Astrocyte (in vitro differentiated cells and primary cell): Measurements from ENCODE around the gene CADM4. TPM values are rescaled to one million over a fixed set of nuclear protein-coding genes. Genes with fewer than 3 reads are reported as not detected.
A peak's percentile ranks its signal among the peaks of the same experiment; 100 is the strongest.

Experiments
- DNase-seq: peaks from one replicate; pipeline ENCODE4 v3.0.0-alpha.2; 2010; ENCODE audit warnings: low read depth
- FAIRE-seq: peaks from 2 replicates; lab custom pipeline; 2011; peaks lifted over from hg19 to GRCh38; lab: Jason Lieb, UNC
- H2AFZ ChIP-seq: 2 replicates; pipeline ENCODE4 v1.6.0; 2012; ENCODE audit warnings: low read depth, low read length, inconsistent platforms
- H3K27ac ChIP-seq: 2 replicates; pipeline ENCODE4 v1.5.1; 2011; ENCODE audit warnings: low read depth, low read length, inconsistent platforms
- H3K27me3 ChIP-seq: 2 replicates; pipeline ENCODE4 v1.6.0; 2011; ENCODE audit warnings: low read length, inconsistent platforms; ENCODE audit not compliant: insufficient read depth
- H3K36me3 ChIP-seq: 2 replicates; pipeline ENCODE4 v1.5.1; 2011; ENCODE audit warnings: low read length, inconsistent platforms; ENCODE audit not compliant: insufficient read depth
- H3K4me1 ChIP-seq: 2 replicates; pipeline ENCODE4 v1.5.1; 2011; ENCODE audit warnings: low read length, inconsistent platforms; ENCODE audit not compliant: insufficient read depth
- H3K4me2 ChIP-seq: 2 replicates; pipeline ENCODE4 v1.6.0; 2012; ENCODE audit warnings: low read length, inconsistent platforms
- H3K4me3 ChIP-seq: 2 replicates; pipeline ENCODE4 v1.5.1; 2011; ENCODE audit warnings: low read depth, mild to moderate bottlenecking, low read length, inconsistent platforms; ENCODE audit not compliant: insufficient read depth
- H3K79me2 ChIP-seq: 2 replicates; pipeline ENCODE4 v1.6.0; 2012; ENCODE audit warnings: mild to moderate bottlenecking, low read length, inconsistent platforms; ENCODE audit not compliant: insufficient read depth
- H3K9ac ChIP-seq: 2 replicates; pipeline ENCODE4 v1.6.0; 2012; ENCODE audit warnings: mild to moderate bottlenecking, low read length, inconsistent platforms
- H3K9me3 ChIP-seq: 2 replicates; pipeline ENCODE4 v1.5.1; 2012; ENCODE audit warnings: low read depth, mild to moderate bottlenecking, low read length, inconsistent platforms; ENCODE audit not compliant: insufficient read depth
- H4K20me1 ChIP-seq: 2 replicates; pipeline ENCODE4 v1.6.0; 2012; ENCODE audit warnings: low read length, inconsistent platforms; ENCODE audit not compliant: insufficient read depth
- H3K27ac Mint-ChIP-seq: one replicate; pipeline ENCODE4 v1.8.0; 2021; ENCODE audit warnings: mild to moderate bottlenecking, mixed read lengths; ENCODE audit not compliant: unreplicated experiment
- H3K27me3 Mint-ChIP-seq: one replicate; pipeline ENCODE4 v1.8.0; 2021; ENCODE audit warnings: low read depth, mixed read lengths; ENCODE audit not compliant: unreplicated experiment
- H3K36me3 Mint-ChIP-seq: one replicate; pipeline ENCODE4 v1.8.0; 2021; ENCODE audit warnings: low read depth, mixed read lengths; ENCODE audit not compliant: unreplicated experiment
- H3K4me1 Mint-ChIP-seq: one replicate; pipeline ENCODE4 v1.8.0; 2021; ENCODE audit warnings: low read depth, mixed read lengths; ENCODE audit not compliant: unreplicated experiment
- H3K4me3 Mint-ChIP-seq: one replicate; pipeline ENCODE4 v1.8.0; 2021; ENCODE audit warnings: mild to moderate bottlenecking, moderate library complexity, mixed read lengths; ENCODE audit not compliant: unreplicated experiment
- H3K9me3 Mint-ChIP-seq: one replicate; pipeline ENCODE4 v1.8.0; 2021; ENCODE audit warnings: mild to moderate bottlenecking, mixed read lengths; ENCODE audit not compliant: unreplicated experiment
- CTCF ChIP-seq: IDR thresholded peaks from 2 replicates; pipeline ENCODE4 v1.5.1; 2011; ENCODE audit warnings: low read depth, mild to moderate bottlenecking, inconsistent platforms, low read length, moderate library complexity; ENCODE audit not compliant: insufficient read depth
- EZH2 ChIP-seq: IDR thresholded peaks from 2 replicates; pipeline ENCODE4 v1.6.1; 2012; ENCODE audit warnings: mild to moderate bottlenecking, low read length, inconsistent platforms; ENCODE audit not compliant: insufficient read depth
- total RNA-seq: library from RNA; stranded (reverse); gene quantifications from 2 replicates; pipeline ENCODE4 v1.2.1, GENCODE V29; 2021

CADM4 gene
- total RNA-seq, 1 donor from 2014 or later: 52.1 TPM

DNA sequence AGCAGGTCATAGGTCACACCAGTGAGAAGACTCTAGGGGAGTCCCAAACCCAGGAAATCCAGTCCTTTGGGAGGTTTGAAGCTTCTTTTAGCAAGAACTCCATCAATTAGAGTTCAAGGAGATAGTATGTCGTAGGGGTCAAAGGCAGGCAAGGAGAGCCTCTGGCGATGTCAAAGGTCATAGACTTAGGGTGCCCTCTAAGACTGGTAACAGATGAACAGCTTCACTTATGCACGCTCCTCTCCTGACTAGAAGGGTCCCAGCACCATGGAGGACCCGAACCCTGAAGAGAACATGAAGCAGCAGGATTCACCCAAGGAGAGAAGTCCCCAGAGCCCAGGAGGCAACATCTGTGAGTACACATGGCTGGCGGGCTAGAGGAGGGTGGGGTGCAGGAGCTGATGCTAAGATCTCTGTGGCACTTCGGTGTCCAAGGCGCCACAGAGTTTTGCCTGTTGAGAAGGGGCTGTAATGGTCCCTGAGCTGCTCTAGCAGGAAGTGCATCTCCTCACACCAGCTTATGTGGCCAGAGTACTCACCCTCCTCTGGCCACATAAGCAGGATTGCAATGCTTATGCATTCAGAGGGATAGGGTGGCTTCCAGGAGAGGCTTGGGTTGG lies 42.7 kb downstream of the CADM4 start:
- Histone ChIP-seq H3K4me3 (peak overlapping the region; percentile 85), H3K27ac (peak overlapping the region; percentile 99), H3K79me2 (peaks cover 70% of the 10 kb centered on the region), H2AFZ (peak overlapping the region; percentile 94), H3K9me3 (no peaks in the 10 kb centered on the region), H3K9ac (peak overlapping the region; percentile 97), H3K36me3 (peaks cover 3% of the 10 kb centered on the region), H3K4me1 (peaks cover 28% of the 10 kb centered on the region), H3K27me3 (no peaks in the 10 kb centered on the region), H4K20me1 (peaks cover 19% of the 10 kb centered on the region), H3K4me2 (peak overlapping the region; percentile 94)
- no peak for TF ChIP-seq EZH2
- TF ChIP-seq CTCF: no peak
- no peak for DNase-seq
- Mint-ChIP-seq H3K36me3 (peaks cover 5% of the 10 kb centered on the region), H3K27ac (peak overlapping the region; percentile 100), H3K9me3 (no peaks in the 10 kb centered on the region), H3K4me1 (peaks cover 20% of the 10 kb centered on the region), H3K27me3 (no peaks in the 10 kb centered on the region), H3K4me3 (peak overlapping the region; percentile 100)
- FAIRE-seq: no peak

DNA sequence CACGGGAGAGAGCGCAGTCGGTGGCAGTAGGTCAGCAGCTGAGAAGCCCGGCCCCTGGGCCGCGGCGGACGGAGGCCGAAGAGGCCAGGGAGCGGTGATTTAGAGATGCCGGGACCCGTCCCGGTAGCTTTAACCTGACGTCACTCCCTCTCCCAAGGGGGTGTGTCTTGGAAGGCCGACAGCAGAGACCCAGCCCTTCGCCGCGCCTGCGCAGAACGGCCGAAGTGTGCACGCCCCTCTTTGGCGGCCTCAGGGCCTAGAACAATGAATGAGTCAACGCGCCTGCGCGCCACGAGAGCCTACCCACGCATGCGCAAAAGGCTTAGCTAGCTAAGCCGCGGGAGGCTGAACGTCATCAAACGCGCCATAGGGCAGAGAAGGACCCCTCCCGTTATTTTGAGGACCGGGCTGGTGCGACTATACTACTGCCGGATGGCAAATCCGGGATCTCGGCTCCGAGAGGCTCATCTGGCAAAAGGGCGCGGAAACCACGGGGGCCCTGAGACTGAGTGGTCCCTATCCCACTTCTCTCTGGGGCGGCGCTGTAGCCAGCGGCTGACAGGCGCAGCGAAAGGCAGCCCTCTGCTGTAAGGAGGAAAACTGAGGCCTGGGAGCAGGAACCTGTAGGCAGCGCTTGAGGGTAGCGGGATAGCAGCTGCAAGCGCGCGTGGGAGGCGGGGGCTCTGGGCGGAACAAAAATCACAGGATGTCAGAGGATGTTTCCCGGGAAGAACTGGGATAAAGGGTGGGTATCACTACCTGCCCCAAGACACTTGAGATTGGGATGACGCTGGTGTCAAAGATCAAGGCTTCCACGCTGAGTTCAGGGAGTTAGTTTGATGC lies 43.4 kb downstream of the CADM4 start, which contains the start of the genes IRGQ and ZNF576:
Gene IRGQ, minus strand, starts transcription at position 136 of the 843 bp plus-strand sequence. CDS start 796 bp downstream, outside the sequence.
Gene ZNF576, plus strand, starts transcription at position 597 of the 843 bp plus-strand sequence. CDS start 514 bp downstream, outside the sequence.
- Mint-ChIP-seq H3K36me3 (peaks cover 5% of the 10 kb centered on the region), H3K27ac (peak within 1 kb of the TSS; percentile 100), H3K4me1 (peaks cover 20% of the 10 kb centered on the region), H3K27me3 (no peaks in the 10 kb centered on the region), H3K9me3 (no peaks in the 10 kb centered on the region), H3K4me3 (peak within 1 kb of the TSS; percentile 100)
- Histone ChIP-seq H3K27ac (peak within 1 kb of the TSS; percentile 99), H3K4me1 (peaks cover 28% of the 10 kb centered on the region), H3K79me2 (peaks cover 73% of the 10 kb centered on the region), H3K9ac (peak within 1 kb of the TSS; percentile 97), H3K27me3 (no peaks in the 10 kb centered on the region), H3K4me3 (peak within 1 kb of the TSS; percentile 85), H4K20me1 (peaks cover 21% of the 10 kb centered on the region), H3K36me3 (peaks cover 3% of the 10 kb centered on the region), H3K9me3 (no peaks in the 10 kb centered on the region), H3K4me2 (peak within 1 kb of the TSS; percentile 94), H2AFZ (peak within 1 kb of the TSS; percentile 94)
- TF ChIP-seq EZH2 (no peak), CTCF (no peak)
- FAIRE-seq (peak; percentile 93), DNase-seq (peak; percentile 92)
